NCI-H82 treated with DMSO at 0.1 percent for 48 hours (cell line): ENCODE data around the gene SLAMF9.

Experiments
- DNase-seq: peaks from one replicate; lab custom pipeline; 2025; ENCODE audit not compliant: unreplicated experiment; lab: John Stamatoyannopoulos, UW

Gene SLAMF9

DNA sequence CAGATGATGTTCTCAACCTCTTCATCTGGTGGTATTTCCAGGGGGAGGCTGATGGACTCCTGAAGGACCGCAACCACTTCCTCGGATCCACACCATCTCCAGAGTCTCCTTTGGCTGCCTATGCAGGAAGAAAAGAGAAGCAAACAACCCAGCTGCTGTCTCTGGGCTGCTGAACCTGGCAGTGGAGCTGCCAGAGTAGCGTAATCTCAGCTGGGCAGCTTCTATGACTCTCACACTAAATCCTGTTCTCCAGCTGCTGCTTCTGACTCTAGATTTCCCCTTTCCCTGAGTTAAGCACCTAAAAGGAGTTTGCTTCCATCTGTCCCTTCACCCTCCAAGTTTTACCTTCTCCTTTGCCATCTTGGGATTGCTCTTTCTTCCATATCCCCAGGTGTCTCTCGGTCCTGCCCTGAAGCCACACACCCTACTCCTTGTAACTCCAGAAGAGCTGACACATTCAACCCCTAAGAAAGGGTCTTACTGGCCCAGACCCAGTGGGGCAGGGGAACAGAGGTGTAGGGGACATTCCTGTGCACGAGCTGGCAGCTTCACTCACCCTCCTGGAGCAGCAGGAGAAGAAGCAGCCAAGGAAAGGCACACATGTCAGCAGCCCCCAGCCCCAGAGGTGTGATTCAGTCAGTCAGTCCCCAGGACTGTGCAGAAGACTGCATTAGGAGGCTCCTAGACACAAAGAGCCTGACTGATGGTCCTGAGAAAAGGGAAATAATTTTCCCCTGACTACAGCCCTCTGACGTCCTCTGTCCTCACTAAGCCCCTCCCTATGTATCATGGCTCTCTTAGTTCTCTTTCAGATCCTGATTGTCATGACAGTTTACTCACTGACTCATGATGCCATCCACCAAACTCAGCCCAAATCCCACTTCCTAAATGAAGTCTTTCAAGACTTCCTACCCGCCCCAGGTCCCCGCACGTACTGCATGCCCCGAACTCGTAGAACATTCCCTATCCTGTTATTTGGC lies at the start of gene SLAMF9:
TSS of gene SLAMF9 (minus strand) at position 702 of the 980 bp plus-strand sequence. CDS start at position 602, 100 bp downstream.
- no peak for DNase-seq

DNA sequence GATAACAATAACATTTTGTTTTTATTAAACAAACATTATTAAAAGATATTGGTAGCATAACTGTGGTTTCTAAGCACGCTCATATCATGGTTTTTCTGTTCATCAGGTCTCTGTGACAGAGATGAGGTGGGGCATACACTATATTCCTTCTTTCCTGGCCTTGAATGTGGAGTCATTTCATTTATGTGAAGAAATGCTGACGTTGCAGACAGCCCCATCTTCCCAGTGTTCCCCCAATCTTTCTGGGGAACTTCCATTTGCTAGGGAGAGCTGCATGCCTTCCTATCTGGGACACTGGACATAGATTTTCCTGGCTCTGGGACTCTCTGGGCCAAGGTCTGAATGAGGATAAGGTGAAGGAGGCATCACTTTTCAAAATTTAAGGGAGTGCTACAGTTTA lies 47.4 kb upstream of the SLAMF9 start:
- no peak for DNase-seq

DNA sequence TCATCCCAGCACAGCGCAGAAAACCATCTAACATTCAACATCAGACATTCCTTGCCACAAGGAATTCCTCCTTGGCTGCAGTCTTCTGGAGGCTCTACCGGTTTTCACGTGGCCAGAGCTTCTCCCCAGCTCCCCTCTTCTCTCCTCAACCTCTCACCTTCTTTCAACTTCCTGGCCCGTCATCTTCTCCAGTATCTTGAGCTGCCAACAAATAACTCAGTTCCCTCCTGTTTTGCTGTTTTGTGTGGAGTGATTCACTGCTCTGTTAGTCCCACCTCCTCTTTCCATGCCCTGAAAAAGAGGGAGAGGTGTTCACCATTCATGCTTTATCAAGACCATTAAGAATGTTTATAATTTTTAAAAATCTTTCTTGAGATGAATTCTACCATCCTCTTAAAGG lies 45.2 kb upstream of the SLAMF9 start:
- no peak for DNase-seq

DNA sequence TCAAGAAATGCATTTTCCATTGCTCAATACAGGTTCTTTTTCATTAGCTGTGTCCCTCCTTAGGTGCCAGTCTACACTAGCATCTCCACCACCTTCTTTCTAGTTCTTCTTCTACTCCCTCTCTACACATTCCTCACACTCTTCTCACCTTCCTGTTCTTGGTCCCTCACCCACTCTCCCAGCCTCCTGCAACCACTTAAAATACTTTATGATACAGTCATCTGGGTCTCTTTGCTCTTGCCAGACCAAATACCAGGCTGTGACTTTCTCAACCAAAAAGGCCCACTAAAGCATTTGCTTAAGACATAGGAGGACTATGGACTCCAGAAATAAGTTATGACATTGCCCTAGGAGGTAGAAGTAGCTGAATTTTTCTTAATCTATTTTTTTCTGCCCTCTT lies 42.6 kb upstream of the SLAMF9 start:
- DNase-seq = no peak

DNA sequence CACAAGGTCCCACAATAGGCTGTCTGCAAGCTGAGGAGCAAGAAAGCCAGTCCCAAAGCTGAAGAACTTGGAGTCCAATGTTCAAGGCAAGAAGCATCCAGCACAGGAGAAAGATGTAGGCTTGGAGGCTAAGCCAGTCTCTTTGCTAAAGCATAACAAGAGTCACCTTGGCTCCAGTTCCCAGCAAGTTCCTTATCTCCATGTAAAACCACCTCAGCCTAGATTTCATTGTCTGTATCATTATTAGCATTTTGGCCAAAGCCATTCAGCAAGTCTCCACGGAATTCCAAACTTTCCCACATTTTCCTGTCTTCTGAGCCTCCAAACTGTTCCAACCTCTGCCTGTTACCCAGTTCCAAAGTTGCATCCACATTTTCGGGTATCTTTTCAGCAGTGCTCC lies 40.9 kb upstream of the SLAMF9 start:
- no peak for DNase-seq

DNA sequence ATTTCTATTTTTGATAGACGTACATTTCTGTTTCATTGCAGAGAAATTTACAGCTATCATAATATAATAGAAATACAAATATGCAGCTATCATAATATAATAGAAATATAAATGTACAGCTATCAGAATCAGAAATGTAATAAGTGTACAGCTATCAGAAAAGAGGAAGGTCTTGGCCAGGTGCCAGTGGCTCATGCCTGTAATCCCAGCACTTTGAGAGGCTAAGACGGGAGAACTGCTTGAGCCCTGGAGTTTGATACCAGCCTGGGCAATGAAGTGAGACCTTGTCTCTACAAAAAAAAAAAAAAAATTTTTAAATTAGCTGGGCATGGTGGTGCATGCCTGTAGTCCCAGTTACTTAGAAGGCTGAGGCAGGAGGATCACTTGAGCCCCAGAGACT lies 39.9 kb upstream of the SLAMF9 start:
- peak; percentile 30 for DNase-seq

DNA sequence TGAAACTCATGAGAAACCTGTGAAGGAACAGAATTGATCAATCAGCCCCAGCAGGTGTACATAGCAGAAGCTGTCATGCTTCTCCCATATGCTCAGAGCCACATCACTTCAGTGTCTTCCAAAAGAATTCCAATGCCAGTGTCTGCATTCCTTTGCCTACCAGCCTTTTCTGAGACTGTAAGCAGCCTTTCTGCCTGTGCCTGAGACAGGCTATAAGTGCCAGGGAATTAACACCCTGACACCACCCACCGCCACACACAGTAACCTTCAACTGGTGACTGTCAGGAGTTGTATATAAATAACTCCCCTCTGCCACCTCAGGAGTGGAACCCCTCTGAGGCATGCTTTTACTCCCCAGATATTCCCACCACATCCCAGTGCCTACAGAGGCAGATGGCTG lies 38.1 kb upstream of the SLAMF9 start:
- no peak for DNase-seq

DNA sequence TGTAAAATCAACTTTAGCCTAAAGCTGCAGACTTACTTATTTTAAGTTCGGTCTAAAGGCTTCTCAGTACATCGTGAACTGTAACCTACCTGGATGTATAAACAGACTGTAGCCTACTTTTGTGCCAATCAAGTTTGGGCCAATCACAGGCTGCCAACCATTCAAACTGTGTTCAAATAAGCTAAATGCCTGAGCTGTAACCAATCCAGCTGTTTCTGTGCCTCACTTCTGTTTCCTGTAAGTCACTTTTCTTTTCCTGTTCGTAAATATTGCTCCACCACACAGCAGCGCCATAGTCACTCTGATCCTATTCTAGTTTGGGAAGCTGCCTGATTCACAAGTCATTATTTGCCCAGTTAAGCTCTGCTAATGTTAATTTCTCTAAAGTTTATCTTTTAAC lies 37.5 kb upstream of the SLAMF9 start:
- DNase-seq = no peak

DNA sequence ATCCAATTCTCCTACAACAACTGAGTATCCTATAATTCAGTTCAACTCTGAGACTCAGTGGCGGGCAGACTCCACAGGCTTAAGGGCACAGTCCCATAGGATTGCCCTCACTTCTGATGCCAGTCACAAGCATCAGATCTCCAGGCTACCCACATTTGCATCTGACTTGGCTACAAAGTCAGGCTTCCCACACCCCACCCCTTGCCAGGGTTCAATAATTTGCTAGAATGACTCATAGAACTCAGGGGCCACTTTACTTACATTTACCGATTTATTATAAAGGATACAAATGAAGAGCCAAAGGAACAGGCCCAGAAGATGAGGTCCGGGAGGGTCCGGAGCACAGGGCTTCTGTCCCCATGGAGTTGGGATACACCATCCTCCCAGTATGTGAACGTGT lies 36.0 kb upstream of the SLAMF9 start:
- no peak for DNase-seq

DNA sequence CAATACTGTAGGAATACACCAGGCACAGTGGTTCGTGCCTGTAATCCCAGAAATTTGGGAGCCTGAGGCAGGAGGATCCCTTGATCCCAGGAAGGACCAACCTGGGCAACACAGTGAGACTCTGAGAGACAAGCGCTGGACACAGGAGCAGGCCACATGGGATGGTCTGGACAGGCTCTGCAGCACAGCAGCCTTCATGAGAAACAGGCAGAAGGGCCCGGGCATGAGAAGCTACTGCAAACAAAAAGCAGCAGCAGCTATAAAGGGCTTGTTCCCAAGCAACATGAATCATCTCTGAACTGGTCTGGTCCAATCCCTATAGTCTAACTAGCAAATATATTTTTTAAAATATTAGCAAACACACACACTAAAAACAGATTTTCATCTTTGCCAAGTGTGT lies 35.5 kb upstream of the SLAMF9 start:
- DNase-seq = no peak

DNA sequence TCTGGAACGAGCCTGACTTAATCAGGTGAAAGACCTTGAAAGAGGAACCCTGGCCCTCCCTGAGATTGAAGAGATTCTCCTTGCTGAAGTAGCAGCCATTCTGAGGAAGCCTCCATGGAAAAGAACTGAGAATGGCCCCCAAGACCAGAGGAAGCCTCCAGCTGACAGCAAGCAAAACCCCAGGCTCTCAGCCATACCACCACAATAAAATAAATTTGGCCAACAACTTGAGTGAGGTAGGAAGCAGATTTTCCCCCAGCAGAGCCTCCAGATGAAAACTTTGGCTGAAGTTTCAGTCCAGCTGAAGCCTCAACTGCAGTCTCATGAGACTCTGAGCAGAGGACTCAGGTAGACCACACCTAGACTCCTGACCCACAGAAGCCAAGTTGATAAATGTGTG lies 34.0 kb upstream of the SLAMF9 start:
- no peak for DNase-seq

DNA sequence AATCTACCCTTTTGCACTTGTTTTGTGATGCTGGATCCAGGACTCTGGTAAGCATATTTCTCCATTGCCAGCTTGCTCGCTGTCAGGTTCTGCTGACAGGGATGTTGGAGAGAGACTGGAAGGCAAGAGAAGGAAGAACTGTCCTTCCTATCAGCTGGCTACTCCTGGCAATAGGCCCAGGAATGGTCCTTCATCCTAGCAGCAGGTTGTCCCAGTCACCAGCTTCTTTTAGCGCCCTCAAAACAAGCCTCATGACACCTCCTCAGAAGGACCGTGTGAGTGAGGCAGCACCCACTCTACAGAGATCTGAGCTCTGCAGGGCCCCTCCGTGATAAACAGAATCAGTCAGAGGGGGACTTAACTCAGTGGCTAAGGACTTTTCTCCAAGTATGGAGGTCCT lies 33.1 kb upstream of the SLAMF9 start:
- no peak for DNase-seq

DNA sequence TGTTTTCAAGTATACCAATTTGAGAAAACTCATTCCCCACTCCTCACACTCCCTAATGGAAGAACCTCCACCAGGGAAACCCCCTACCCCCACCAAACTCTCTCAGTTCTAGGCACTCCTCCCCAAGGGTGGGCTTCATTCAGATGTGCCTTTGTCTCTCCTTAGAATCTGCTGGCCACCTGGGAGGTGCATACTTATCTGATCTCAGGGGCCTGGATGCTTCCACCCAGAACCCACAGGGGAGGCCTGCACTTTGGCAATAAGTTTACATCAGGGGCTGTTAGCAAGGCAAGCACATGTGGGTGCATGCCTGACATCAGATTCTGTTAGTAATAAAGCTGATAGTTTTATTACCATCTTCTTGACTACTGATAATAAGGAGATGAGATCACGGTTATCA lies 32.5 kb upstream of the SLAMF9 start:
- no peak for DNase-seq

DNA sequence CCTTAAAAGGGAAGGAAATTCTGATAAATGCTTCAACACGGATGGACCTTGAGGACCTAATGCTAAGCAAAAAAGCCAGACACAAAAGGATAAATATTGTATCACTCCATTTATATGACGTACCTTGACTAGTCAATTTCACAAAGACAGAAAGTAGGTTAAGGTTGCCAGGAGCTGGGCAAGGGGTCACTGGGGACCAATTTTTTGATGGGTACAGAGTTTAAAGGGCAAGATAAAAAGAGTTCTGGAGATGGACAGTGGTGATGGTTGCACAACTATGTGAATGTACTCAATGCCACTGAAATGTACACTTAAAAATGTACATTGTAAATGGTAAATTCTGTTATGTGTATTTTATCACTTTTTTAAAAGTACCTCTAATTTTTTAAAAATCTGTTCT lies 32.1 kb upstream of the SLAMF9 start:
- no peak for DNase-seq

DNA sequence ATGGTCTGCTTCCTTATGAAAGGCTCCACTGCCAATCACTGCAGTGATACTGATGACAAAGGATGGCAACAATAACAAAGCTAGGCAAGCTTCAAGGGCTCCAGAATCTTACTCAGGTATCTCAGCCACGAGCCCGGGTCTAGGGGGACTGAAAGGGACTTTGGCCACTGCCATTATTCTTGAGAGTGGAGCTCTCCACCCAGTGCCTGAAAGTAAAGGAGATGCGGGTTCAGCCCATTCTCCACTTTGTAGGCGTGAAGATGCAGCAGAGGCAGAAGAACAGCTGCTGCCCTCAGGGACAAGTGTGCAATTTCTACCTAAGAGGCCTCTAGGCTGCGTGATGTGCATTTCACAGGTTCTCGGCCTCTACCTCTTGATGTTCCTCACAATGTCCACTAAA lies 31.4 kb upstream of the SLAMF9 start:
- no peak for DNase-seq

DNA sequence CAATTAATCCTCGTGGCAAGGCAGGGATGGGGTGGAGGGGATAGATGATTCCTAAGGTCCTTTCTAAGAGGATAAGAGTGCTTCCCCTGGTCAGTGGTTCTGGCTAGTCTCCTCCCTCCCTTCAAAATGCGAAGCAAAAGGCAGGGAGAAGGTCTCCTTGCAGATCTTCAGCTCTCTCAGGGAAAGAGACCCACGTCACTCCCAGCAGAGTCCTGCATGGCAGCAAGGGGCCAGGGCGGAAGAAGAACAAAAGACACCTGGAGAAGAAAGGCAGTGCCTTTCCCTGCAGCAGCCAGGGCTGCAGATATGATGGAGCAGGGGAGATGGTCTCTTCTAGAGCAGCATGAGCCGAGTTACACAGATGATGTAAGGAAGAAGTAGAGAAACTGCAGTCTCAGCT lies 29.6 kb upstream of the SLAMF9 start:
- DNase-seq = no peak

DNA sequence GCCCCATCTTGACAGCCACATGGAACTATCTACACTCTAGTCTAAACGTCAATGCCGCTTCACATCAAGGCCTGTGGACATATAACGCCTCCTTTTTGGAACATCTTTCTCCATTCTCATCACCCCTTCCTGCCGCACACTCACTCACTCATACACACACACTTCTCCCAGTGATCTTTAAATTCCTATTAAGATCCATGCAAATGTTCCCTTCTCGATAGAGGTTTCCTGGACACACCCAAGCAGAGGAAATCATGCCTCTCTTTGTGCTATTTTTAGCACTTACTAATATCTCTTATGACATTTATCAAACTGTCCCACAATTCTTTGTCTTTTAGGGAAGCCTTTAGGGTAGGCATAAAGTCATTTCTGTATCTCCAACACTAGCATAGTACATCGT lies 28.2 kb upstream of the SLAMF9 start:
- DNase-seq = no peak

DNA sequence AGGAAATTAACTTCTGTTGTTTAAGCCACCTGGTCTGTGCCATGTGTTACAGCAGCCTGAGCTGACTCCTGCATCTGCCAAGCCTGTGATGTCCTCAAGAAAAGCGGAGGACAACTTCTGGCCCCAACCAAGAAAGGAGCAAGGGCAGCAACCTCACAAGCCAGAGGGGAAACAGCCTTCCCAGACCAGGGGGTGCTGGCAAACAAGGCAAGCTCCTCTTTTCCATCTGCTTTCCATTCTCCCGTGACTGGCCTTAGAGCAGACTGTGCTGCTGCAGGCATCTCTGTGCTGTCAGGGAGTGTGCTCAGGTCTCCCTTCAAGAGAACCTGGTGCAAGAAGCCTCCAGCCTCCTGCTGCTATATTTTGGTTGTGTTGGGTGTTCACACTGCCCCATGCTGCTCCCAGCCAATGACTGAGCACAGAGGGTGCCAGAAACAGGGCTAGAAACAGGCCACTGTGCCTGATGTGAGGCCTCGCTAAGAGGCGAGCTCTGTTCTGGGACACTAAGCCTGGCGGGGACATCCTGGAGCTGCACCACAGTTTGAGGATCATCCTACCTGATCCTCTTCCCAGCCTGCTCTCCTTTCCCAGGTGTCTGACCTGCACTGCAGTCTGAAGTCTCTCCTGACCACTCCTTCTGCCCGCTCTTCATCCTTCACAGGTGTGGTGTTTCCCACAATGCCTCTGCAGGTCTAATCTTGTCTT lies 27.5 kb upstream of the SLAMF9 start:
- DNase-seq = no peak

DNA sequence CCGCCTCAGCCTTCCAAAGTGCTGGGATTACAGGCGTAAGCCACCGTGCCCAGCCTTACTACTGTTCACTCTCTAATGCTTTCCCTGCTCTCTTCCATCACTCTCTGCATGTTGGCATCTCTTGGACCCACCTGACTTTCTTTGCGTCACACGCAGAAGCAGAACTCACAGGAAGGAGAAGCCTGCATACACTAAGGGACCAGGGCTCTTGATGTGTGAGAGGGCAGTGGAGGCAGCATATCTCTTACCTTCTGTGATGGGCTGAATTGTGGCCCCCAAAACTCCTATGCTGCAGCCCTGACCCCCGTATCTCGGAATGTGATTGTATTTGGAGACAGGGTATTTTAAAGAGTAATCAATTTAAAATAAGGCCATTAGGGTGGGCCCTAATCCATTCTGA lies 26.7 kb upstream of the SLAMF9 start:
- no peak for DNase-seq

DNA sequence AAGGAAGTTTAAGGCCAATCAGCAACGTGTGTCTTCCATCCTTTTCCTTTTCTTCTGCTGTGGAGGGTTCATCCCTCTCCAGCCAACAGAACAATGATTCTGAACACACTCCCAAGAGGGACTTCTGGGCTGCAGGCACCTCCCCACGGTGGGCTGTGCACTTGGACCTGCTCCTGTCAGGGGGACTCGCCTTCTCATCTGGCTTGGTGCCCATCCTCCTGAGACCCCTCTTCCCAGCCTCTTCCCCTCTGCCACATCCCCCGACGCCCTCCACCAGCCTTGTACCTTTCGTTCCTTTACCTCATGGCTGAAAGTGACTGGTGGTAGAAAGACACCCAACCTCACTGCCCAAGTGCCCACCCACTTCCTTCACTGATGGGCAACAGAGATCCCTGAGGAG lies 26.0 kb upstream of the SLAMF9 start:
- DNase-seq = no peak

DNA sequence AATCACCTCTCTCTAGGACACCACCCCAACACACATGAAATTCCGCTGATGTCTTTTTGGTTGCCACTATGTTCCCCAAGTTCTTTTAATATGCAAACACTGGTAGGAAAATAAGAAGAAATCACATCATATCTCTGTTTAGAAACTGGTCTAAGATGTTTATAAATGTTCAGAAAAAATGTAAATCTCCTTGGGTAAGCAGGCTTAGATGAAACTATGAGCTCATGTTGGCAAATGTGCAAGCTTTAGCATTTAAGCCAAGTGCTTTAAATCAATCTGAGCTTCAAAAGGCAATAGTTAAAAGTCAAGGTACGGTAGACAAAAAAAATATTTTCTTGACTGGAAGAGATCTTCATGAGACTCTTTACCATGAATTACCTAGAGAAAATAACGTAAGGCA lies 25.2 kb upstream of the SLAMF9 start:
- DNase-seq = no peak

DNA sequence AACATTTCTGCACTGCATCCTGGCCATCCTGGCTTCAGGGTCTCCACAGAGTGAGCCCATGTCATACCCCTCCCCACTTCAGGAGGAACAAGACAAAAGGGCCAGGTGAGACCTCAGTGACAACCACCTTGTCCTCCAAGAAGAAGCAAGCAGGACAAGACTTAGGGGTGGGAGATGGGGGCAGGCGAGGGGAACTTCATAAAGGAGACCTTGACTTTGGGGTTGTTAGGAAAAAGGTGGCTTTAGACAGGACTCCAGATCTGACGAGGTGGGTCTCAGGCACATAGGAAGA lies 24.0 kb upstream of the SLAMF9 start:
- no peak for DNase-seq
